Measurements from ENCODE around the gene ZNF608.

ZNF608 gene

DNA sequence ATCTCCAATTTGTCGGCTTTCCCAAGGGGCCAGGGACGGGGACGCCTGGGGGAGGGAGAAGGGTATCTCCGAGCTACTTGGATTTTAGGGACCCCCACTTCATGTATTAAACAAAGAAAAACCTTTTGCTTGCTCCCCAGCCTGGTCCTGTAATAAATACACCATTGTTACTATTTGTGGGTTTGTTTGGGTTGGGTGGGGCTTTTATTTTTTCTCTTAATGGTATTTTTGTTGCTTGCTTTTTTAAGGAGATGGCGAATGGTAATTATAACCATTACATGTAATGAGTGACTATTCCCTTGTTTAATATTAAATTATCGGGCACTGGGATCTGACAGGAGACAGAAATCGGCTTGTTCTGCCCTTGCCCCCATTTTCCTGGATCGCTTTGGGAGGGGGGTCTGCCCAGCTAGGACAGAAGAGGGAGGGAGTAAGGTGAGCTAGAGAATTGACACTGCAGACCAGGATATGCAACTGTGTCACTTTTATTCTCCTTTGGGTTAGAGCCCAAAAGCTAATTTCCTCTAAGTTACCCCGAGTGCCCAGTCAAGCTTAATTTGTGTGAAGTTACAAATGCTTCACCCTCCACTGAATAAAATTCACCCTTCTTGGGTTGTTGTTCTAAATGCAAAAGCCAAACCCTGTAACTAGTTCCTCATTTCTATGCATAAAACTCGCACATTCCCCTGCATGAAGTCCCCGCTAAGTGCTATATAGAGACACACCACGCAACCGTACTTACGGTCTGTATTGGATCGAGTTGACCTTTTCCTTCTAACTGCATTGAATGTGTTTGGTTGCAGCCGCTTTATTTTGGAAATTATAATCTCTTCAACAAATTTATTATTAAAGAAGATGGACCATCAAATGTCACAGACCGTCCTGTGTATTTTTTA lies 1.6 kb upstream of the ZNF608 start:
- DNase-seq (ENCODE audit: low spot score), result peak; percentile 21
- CTCF ChIA-PET, result no interaction called here

DNA sequence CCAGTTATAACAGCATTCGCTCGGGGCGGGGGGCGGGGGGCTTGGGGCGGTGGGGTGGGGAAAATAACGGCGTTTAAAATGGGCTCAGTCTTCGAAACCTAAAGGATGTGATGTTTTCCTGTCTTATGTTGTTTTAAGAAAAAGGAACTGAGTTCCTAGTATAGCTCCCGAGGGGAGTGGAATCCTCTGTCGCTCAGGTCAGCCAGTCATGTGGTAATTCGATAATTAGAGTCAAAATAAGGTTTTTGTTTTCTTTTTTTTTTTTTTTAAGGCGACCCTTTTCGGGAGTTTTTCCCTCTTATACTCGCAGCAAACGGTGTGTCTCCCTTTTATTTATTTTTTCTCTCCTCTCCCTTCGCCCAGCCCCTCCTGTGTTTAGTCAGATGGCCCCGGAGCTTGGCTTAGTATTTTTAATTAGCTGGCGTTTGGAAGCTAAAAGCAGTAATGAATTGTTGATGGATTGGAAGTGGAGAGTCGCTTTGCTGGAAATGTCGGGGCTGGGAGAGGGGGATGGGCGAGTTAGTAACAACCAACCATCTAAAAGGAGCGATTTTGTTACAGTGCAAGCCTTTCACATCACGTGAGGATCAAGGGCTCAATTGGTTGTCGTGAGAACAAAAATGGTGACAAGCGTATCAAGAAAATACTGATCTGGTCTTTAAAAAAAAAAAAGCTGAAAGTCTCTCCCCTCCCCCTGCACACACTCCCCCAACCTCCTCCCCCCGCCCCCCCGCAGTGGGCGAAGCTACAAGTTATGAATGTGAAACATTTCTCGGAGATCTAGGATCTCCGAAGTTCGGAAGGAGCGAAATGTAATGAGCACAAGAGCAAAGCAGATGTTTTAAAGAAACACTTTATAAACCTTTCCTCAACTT lies 714 bp upstream of the ZNF608 start:
- H3K27ac ChIP-seq, result peak overlapping the region; percentile 90
- TF ChIP-seq, protein P1, sequence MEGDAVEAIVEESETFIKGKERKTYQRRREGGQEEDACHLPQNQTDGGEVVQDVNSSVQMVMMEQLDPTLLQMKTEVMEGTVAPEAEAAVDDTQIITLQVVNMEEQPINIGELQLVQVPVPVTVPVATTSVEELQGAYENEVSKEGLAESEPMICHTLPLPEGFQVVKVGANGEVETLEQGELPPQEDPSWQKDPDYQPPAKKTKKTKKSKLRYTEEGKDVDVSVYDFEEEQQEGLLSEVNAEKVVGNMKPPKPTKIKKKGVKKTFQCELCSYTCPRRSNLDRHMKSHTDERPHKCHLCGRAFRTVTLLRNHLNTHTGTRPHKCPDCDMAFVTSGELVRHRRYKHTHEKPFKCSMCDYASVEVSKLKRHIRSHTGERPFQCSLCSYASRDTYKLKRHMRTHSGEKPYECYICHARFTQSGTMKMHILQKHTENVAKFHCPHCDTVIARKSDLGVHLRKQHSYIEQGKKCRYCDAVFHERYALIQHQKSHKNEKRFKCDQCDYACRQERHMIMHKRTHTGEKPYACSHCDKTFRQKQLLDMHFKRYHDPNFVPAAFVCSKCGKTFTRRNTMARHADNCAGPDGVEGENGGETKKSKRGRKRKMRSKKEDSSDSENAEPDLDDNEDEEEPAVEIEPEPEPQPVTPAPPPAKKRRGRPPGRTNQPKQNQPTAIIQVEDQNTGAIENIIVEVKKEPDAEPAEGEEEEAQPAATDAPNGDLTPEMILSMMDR (conservative IDR thresholded peaks at IDR 0.05; ENCODE audit: low read depth), result no peak
- DNase-seq (ENCODE audit: low spot score), result peak; percentile 59
- CTCF ChIA-PET, result interaction anchor here (0.5 to 0.7 kb wide), 3 partner anchors 177 to 1592 kb away, joined by 3 to 6 read pairs (median 3); no protein-coding TSS in a partner anchor
- POLR2A ChIA-PET (ENCODE audit: low non-redundant PET), result no interaction called here

More for the DNA sequence above, 1.6 kb upstream of the ZNF608 start:
- TF ChIP-seq, protein P1 (conservative IDR thresholded peaks at IDR 0.05; ENCODE audit: low read depth), result no peak
- H3K27ac ChIP-seq, result peak overlapping the region; percentile 90
- POLR2A ChIA-PET (ENCODE audit: low non-redundant PET), result no interaction called here

- TF ChIP-seq, protein P1 (conservative IDR thresholded peaks at IDR 0.05; ENCODE audit: low read depth), result no peak
- H3K27ac ChIP-seq, result peak overlapping the region; percentile 91
- CTCF ChIA-PET, result interaction anchor here (0.6 to 0.9 kb wide), 2 partner anchors 9 to 45 kb away, joined by 3 to 4 read pairs; no protein-coding TSS in a partner anchor
- no peak for DNase-seq (ENCODE audit: low spot score)
- POLR2A ChIA-PET (ENCODE audit: low non-redundant PET), result no interaction called here
These were observed 1.2 kb downstream of the ZNF608 start for GRCh38 chr5:124745007-124745927.

GRCh38 chr5:124744170-124744971 lies 2.1 kb downstream of the ZNF608 start:
- TF ChIP-seq, protein P1 (conservative IDR thresholded peaks at IDR 0.05; ENCODE audit: low read depth), result peak; percentile 21; the same call in 1 of the 2 replicates
- peak overlapping the region; percentile 91 for H3K27ac ChIP-seq
- POLR2A ChIA-PET (ENCODE audit: low non-redundant PET), result no interaction called here
- no peak for DNase-seq (ENCODE audit: low spot score)
- CTCF ChIA-PET, result interaction anchor here (0.9 kb wide), 1 partner anchor 9 kb away, joined by 3 read pairs; no protein-coding TSS in a partner anchor

- ChIA-PET POLR2A (ENCODE audit: low non-redundant PET) (no interaction called here), CTCF (no interaction called here)
- TF ChIP-seq, protein P1 (conservative IDR thresholded peaks at IDR 0.05; ENCODE audit: low read depth), result no peak
- no peak for DNase-seq (ENCODE audit: low spot score)
- H3K27ac ChIP-seq, result peak overlapping the region; percentile 91
These were observed 2.8 kb downstream of the ZNF608 start for GRCh38 chr5:124743602-124744169.

All from RWPE1 (cell line).